WERI-Rb-1 (cell line): ENCODE results near the gene LHPP.

Experiments used
- DNase-seq: peaks from one replicate; pipeline ENCODE4 v3.0.0-alpha.2; 2020
- H3K27ac ChIP-seq: fragments of 250-450 bp; sonication (Bioruptor Pico); 2 replicates; pipeline ENCODE4 v1.5.1; 2020; ENCODE audit warnings: mild to moderate bottlenecking, moderate library complexity
- H3K27me3 ChIP-seq: fragments of 250-450 bp; sonication (Bioruptor Pico); 2 replicates; pipeline ENCODE4 v1.5.1; 2021; ENCODE audit warnings: mild to moderate bottlenecking, low read depth, moderate library complexity; ENCODE audit not compliant: insufficient read depth, severe bottlenecking
- H3K36me3 ChIP-seq: fragments of 250-450 bp; sonication (Bioruptor Pico); 2 replicates; pipeline ENCODE4 v1.5.1; 2020; ENCODE audit warnings: mild to moderate bottlenecking, moderate library complexity
- H3K4me3 ChIP-seq: 2 replicates; pipeline ENCODE4 v1.5.1; 2011; ENCODE audit warnings: low read depth, mild to moderate bottlenecking, control low read depth, low read length
- H3K9me3 ChIP-seq: fragments of 250-450 bp; sonication (Bioruptor Pico); 2 replicates; pipeline ENCODE4 v1.5.1; 2021; ENCODE audit warnings: mild to moderate bottlenecking, moderate library complexity; ENCODE audit not compliant: severe bottlenecking
- TF ChIP-seq, protein P1 (sequence below): IDR thresholded peaks from 2 replicates; pipeline ENCODE4 v1.5.1; 2011; ENCODE audit warnings: low read depth, mild to moderate bottlenecking, control low read depth, inconsistent platforms, low read length

LHPP gene

DNA sequence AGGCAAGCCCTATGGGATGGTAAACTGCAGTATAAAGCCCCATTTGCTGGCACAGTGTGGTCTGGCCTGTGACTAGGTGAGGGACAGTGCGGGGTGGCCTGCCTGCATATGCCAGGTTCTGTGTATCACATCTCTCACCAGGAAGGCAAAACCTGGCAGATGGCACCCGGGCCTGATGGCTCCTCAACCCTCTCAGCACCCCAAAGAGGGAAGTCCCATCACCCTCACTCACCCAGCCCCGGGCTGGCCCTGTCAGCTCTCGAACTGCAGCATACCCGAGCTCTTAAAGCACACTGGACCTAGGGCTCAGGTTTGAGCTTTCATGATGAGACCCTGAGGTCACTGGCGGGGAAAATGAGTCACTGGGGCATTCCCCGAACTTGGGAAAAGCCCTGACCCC lies 130.5 kb downstream of the LHPP start:
- H3K9me3 ChIP-seq: peaks cover 5% of the 10 kb centered on the region
- no peak overlapping the region for H3K27ac ChIP-seq
- H3K4me3 ChIP-seq: no peak overlapping the region
- TF ChIP-seq, protein P1, sequence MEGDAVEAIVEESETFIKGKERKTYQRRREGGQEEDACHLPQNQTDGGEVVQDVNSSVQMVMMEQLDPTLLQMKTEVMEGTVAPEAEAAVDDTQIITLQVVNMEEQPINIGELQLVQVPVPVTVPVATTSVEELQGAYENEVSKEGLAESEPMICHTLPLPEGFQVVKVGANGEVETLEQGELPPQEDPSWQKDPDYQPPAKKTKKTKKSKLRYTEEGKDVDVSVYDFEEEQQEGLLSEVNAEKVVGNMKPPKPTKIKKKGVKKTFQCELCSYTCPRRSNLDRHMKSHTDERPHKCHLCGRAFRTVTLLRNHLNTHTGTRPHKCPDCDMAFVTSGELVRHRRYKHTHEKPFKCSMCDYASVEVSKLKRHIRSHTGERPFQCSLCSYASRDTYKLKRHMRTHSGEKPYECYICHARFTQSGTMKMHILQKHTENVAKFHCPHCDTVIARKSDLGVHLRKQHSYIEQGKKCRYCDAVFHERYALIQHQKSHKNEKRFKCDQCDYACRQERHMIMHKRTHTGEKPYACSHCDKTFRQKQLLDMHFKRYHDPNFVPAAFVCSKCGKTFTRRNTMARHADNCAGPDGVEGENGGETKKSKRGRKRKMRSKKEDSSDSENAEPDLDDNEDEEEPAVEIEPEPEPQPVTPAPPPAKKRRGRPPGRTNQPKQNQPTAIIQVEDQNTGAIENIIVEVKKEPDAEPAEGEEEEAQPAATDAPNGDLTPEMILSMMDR: no peak
- no peaks in the 10 kb centered on the region for H3K36me3 ChIP-seq
- DNase-seq: no peak
- H3K27me3 ChIP-seq: no peaks in the 10 kb centered on the region

DNA sequence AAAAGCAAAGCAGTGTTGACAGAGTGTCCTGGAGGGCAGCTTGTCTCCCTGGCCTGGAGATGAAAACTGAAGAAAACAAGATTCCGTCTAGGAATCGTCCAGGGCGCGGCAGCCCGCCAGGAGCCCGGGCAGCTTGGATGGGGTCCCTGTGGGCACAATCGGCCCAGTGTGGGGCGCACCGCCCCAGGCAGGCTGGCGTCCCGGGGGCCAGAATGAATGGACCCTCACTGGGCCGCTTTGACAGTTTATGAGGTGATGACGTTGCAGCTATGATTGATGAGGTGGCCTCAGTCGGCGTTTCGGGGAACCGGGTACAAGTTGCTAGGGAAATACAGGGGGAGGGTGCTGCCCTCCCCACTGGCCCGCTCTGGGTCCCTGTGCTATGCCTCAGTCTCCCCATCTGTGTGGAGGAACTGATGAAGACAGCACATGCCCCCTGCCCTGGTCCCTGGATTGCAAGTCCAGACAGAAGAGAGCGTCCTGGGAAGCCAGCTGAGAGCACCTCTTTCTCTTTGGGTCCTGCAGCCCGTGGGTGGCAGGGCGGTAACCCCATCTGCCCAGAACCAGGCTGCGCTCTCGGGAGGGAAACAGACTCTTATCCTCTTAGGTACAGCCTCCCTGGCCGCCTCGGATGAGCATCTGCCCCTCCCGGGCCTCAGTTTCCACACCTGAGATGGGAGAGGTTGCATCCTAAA lies 131.3 kb downstream of the LHPP start:
- no peak for DNase-seq
- Histone ChIP-seq H3K9me3 (peaks cover 5% of the 10 kb centered on the region), H3K27me3 (no peaks in the 10 kb centered on the region), H3K27ac (no peak overlapping the region), H3K36me3 (no peaks in the 10 kb centered on the region), H3K4me3 (no peak overlapping the region)
- TF ChIP-seq, protein P1: no peak

DNA sequence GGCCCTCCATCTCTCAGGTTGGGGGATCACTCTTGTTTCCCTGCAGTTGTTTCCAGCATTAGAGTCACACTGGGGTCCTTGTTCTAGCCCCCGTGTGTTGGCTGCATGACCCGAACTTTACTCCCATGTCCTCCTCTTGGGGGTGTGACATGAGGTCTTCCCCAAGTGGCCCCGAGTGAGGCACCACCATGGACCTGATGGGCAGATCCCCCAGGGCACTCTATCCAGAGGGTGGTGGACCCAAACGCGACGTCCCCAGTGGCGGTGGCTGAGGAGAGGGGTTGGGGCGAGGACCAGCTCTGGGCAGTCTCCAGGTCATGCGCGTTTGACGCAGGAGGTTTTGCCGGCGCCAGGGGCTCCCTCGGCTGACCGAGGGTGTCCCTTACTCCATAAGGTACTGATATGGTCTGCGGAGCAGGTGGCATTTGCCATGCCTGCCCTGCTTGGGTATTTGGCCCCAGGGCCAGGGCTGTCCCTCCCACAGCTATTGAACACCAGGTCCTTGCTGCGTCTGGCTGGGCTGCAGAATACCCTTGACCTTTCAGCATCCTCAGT lies 131.9 kb downstream of the LHPP start:
- no peak for DNase-seq
- no peaks in the 10 kb centered on the region for H3K27me3 ChIP-seq
- no peaks in the 10 kb centered on the region for H3K36me3 ChIP-seq
- no peak overlapping the region for H3K27ac ChIP-seq
- H3K4me3 ChIP-seq: no peak overlapping the region
- TF ChIP-seq, protein P1: no peak
- peaks cover 5% of the 10 kb centered on the region for H3K9me3 ChIP-seq

DNA sequence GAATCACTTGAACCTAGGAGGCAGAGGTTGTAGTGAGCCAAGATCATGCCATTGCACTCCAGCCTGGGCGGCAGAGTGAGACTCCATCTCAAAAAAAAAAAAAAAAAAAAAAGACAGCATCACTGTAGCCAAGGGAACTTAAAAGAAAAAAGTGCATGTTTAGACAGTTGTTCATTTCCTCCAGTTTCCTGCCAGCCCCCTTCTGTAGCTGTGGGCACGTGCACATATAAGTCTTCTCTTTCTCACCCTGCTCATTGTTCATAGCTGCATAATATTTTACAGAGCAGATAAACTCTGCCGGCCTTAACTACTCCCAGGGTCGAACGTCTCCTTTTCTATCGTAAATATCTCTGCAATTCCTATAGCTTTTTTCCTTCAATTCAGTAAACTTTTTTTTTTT lies 132.6 kb downstream of the LHPP start:
- DNase-seq: no peak
- H3K27me3 ChIP-seq: no peaks in the 10 kb centered on the region
- H3K9me3 ChIP-seq: peaks cover 5% of the 10 kb centered on the region
- TF ChIP-seq, protein P1: no peak
- no peak overlapping the region for H3K4me3 ChIP-seq
- H3K36me3 ChIP-seq: no peaks in the 10 kb centered on the region
- no peak overlapping the region for H3K27ac ChIP-seq

DNA sequence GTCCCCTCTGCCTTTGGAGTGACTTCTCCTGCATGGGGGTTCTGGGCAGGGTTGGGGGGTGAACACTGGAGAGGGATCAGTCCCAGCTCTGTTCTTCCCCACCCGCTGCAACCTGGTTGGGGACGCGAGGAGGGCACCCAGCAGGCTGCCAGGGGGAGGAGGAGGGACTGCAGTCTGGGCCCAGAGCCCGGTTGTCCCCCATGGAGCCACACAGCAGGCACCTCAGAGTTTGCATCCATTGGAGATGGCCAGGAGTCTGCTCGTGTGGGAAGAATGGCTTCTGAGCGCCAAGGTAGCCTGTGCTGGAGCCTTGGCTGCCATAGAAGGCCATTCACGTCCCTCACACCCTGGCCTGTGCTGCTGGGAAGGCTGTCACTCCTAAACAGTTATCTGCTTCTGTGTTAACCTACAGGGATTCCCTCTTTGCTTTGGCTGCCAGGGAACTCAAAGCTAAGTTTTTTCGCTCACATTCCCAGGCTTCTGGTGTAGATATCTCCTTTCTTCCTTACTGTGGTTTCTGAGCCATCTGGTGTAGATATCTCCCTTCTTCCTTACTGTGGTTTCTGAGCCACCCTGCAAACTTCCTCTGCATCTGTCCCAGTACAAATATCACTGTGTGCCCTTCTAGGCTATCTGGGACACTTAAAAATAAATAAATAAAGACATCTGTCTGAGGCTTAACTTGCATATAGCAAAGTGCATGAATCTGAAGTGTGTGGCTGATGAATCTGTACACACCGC lies 133.7 kb downstream of the LHPP start:
- Histone ChIP-seq H3K9me3 (peaks cover 5% of the 10 kb centered on the region), H3K36me3 (no peaks in the 10 kb centered on the region), H3K4me3 (no peak overlapping the region), H3K27ac (no peak overlapping the region), H3K27me3 (no peaks in the 10 kb centered on the region)
- TF ChIP-seq, protein P1: no peak
- no peak for DNase-seq
